A172 (cell line): ENCODE data around the gene UBQLN2. TPM values are rescaled to one million over a fixed set of nuclear protein-coding genes. Genes with fewer than 3 reads are reported as not detected.
"Not testable (repeated sequence)": the region's sequence is repeated elsewhere in the genome, so short reads cannot be mapped to it uniquely, and the experiment has no call there.

Source experiments
- DNase-seq: peaks from one replicate; pipeline ENCODE4 v3.0.0-alpha.2; 2015; ENCODE audit warnings: low spot score
- total RNA-seq: library from RNA; depleted of rRNA; stranded (reverse); fragments of >200 nt; shearing (Covaris generic); gene quantifications from 2 replicates; pipeline ENCODE4 v1.2.3, GENCODE V29; 2014; rRNA removed

Gene UBQLN2
- 11.9 and 12.4 TPM in 2 replicates for total RNA-seq

GRCh38 chrX:56563231-56564161 lies at the start of gene UBQLN2:
Gene UBQLN2 (plus strand): TSS chrX:56563627. CDS start chrX:56563874, 247 bp downstream.
- DNase-seq = peak; percentile 53

DNA sequence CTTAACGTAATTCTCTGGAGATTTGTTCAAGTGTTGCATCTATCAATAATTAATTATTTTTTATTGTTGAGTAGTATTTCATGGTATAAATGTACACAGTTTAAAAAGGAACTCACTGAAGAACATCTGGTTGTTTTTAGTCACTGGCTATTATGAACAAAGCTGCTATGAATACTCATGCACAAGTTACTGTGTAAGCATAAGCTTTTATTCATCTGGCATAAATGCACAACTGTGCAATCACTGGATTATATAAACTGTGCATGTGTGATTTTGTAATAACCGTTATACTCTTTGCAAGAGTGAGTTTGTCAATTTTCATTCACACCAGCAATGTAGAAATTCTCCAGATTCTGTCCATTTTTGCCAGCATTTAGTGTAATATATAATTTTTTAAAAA lies 43.8 kb upstream of the UBQLN2 start:
- no peak for DNase-seq

DNA sequence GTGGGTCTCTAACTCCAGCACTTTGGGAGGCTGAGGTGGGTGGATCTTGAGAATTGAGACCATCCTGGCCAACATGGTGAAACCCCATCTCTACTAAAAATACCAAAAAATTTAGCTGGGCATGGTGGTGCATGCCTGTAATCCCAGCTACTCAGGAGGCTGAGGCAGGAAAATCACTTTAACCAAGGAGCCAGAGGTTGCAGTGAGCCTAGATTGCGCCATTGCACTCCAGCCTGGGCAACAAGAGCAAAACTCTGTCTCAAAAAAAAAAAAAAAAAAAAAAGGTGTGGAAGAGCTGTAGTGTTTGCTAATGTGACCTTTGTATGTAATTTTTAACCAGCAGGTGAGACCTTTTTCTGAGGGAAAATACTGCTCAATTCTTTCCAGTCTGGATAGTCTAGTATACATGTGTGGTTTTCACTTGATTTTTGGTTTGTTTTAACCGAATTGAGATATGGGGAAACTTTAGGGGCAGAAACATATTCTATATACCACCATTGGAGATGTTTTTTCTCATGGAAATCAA lies 33.9 kb upstream of the UBQLN2 start:
- not testable (repeated sequence) for DNase-seq

GRCh38 chrX:56530011-56530410 lies 33.4 kb upstream of the UBQLN2 start:
- DNase-seq = no peak

DNA sequence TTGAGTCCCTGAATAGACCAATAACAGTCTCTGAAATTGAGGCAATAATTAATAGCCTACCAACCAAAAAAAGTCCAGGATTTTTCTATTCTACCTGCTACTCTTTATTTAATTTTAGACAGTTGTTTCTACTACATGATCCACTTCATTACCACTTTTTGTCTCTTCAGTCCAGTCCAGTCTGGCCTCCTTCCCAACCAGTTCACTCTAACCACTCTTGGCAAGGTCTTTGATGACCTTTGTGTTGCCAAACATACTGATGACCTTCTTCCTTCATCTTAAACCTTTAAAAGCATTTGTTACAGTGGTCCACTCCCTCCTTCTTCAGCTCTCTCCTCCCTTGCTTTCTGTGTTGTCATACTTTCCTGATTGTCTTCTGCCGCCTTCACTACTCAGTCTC lies 12.8 kb upstream of the UBQLN2 start:
- DNase-seq = no peak

GRCh38 chrX:56554870-56555269 lies 8.6 kb upstream of the UBQLN2 start:
- no peak for DNase-seq

DNA sequence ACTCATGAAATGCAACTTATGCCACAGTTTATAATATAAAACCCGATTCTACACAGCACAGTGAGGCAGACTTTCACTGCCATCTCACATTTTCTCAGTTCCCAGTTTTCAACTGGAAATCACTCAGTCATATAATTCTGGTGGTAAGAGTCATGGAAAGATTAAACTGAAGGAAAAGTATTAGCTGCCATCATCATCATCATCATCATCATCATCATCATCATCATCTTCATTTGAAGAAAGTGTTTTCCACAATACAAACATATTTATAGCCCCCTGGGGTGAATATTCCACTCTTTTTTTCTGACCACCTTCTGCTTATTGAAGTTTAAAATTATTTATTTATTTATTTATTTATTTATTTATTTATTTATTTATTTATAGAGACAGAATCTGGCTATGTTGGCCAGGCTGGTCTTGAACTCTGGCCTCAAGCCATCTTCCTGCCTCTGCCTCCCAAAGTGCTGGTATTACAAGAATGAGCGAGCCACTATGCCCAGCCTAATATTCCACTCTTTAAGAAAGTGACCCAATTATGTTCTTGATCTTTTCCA lies 6.0 kb upstream of the UBQLN2 start:
- DNase-seq = no peak

- DNase-seq = peak; percentile 10
Observed at GRCh38 chrX:56564164-56564885, 898 bp downstream of the UBQLN2 start.

- no peak for DNase-seq
Observed at GRCh38 chrX:56564921-56565840, 1.8 kb downstream of the UBQLN2 start.

GRCh38 chrX:56569378-56570057 lies 6.1 kb downstream of the UBQLN2 start:
- DNase-seq = no peak

DNA sequence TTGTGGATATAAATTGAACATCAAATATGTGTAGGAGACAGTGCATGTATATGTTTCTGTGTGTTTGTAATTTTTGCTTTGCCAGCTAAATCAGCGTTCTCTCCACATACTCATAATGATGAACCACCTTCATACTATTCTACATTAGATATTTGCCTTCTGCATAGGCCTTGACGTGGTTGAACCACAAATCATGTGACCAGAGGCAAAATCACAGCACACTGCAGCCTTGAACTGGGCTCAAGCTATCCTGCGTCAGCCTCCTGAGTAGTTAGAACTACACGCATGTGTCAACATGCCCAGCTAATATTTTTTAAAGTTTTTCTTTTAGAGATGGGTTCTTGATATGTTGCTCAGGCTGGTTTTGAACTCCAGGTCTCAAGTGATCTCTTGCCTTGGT lies 9.5 kb downstream of the UBQLN2 start:
- no peak for DNase-seq

- DNase-seq = no peak
Observed at GRCh38 chrX:56574861-56575260, 11.4 kb downstream of the UBQLN2 start.

GRCh38 chrX:56576721-56577120 lies 13.3 kb downstream of the UBQLN2 start:
- DNase-seq = no peak

GRCh38 chrX:56588397-56589188 lies 25.2 kb downstream of the UBQLN2 start:
- no peak for DNase-seq

DNA sequence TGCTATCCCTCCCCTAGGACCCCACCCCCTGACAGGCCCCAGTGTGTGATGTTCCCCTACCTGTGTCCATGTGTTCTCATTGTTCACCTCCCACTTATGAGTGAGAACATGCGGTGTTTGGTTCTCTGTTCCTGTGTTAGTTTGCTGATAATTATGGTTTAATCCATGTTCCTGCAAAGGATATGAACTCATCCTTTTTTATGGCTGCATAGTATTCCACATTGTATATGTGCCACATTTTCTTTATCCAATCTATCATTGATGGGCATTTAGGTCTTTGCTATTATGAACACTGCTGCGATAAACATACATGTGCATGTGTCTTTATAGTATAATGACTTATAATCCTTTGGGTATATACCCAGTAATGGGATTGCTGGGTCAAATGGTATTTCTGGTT lies 28.4 kb downstream of the UBQLN2 start:
- DNase-seq = not testable (repeated sequence)

DNA sequence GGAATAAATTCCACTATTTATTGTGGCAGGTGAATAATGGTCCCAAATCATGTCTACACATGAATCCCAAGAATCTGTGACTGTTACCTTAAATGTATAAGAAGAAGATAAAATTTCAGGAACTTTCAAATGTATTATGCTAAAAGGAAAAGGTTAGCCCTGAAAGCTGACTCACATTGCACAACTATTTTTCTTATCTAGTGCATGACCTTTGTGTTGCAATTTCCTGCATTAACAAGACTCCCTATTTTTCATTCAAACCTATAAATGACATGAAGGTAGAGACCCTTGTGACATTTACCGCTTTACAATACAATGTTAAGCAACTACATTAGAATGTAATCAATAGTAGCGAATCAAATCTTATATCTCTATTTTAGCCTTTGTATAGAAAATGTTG lies 36.7 kb downstream of the UBQLN2 start:
- no peak for DNase-seq

- no peak for DNase-seq
Observed at GRCh38 chrX:56600987-56601386, 37.6 kb downstream of the UBQLN2 start.

GRCh38 chrX:56615282-56615681 lies 51.9 kb downstream of the UBQLN2 start:
- no peak for DNase-seq
